H1 (cell line): ENCODE data around the gene FKBP8. TPM values are rescaled to one million over a fixed set of nuclear protein-coding genes. Genes with fewer than 3 reads are reported as not detected.

Source experiments
- NRF1 ChIP-seq: IDR thresholded peaks from 2 replicates; pipeline ENCODE4 v1.6.1; 2011; ENCODE audit warnings: mild to moderate bottlenecking, low read depth, low read length, improper control_type of control experiment
- polyA plus RNA-seq, 7 experiments: library from polyadenylated mRNA; depleted of rRNA in 3 of 7; stranded (reverse) in 5 of 7; unstranded in 2 of 7; fragments of >200 nt in 5 of 7; fragments of 200-250 nt in 2 of 7; gene quantifications; 1 replicate in 5 of 7; 2 replicates in 1 of 7; 4 replicates in 1 of 7; pipeline versions ENCODE4 v1.2.1 to v1.2.3, GENCODE V29; 2011 to 2013; ENCODE audit warnings: missing spikeins in 2 of 7, mixed read lengths in 2 of 7
- total RNA-seq: library from RNA; stranded (reverse); fragmentation: NEBNext Ultra II Directional; extraction: Animal tissue kit (Norgen Biotek cat#: 25700); gene quantifications from 2 replicates; pipeline ENCODE4 v1.2.1, GENCODE V29; 2021
- TF ChIP-seq, protein P1 (sequence below), 3 experiments: IDR thresholded peaks; 1 replicate in 2 of 3; 2 replicates in 1 of 3; pipeline versions ENCODE4 v1.5.1 to v1.6.1; 2011; ENCODE audit warnings: low read length in 3 of 3, mild to moderate bottlenecking in 3 of 3, inconsistent platforms in 2 of 3, low read depth in 1 of 3, moderate library complexity in 1 of 3; ENCODE audit not compliant: insufficient read depth in 1 of 3; ENCODE audit errors: control extremely low read depth in 1 of 3

The FKBP8 gene
- total and polyA plus RNA-seq, 2 of the 8 experiments (the other 6 are each of a cell fraction or from before 2014, with no cell fraction given): 264 to 309 TPM

GRCh38 chr19:18537431-18537830, 5.9 kb downstream of the FKBP8 start (continued):
- TF ChIP-seq, protein P1, sequence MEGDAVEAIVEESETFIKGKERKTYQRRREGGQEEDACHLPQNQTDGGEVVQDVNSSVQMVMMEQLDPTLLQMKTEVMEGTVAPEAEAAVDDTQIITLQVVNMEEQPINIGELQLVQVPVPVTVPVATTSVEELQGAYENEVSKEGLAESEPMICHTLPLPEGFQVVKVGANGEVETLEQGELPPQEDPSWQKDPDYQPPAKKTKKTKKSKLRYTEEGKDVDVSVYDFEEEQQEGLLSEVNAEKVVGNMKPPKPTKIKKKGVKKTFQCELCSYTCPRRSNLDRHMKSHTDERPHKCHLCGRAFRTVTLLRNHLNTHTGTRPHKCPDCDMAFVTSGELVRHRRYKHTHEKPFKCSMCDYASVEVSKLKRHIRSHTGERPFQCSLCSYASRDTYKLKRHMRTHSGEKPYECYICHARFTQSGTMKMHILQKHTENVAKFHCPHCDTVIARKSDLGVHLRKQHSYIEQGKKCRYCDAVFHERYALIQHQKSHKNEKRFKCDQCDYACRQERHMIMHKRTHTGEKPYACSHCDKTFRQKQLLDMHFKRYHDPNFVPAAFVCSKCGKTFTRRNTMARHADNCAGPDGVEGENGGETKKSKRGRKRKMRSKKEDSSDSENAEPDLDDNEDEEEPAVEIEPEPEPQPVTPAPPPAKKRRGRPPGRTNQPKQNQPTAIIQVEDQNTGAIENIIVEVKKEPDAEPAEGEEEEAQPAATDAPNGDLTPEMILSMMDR (IDR thresholded peaks at IDR 0.05; ENCODE audit: control extremely low read depth in 1 of 3, insufficient read depth in 1 of 3, low read depth in 1 of 3, low read length in 3 of 3): no peak
- no peak for TF ChIP-seq NRF1
